Colonic mucosa (tissue), 4 donors: Measurements from ENCODE around the gene SIPA1L3. TPM values are rescaled to one million over a fixed set of nuclear protein-coding genes. Genes with fewer than 3 reads are reported as not detected.

ENCODE experiments used
- DNase-seq: peaks from one replicate; pipeline ENCODE4 v3.0.0-alpha.2; 2020
- H3K27ac ChIP-seq: fragments of 200-600 bp; one replicate; pipeline ENCODE4 v1.8.0; 2021
- H3K27me3 ChIP-seq: fragments of 200-600 bp; one replicate; pipeline ENCODE4 v1.8.0; 2021
- H3K36me3 ChIP-seq: fragments of 200-600 bp; one replicate; pipeline ENCODE4 v1.8.0; 2021
- H3K4me1 ChIP-seq: fragments of 200-600 bp; one replicate; pipeline ENCODE4 v1.8.0; 2021; ENCODE audit warnings: mild to moderate bottlenecking
- H3K4me3 ChIP-seq: fragments of 200-600 bp; one replicate; pipeline ENCODE4 v1.8.0; 2021
- H3K9ac ChIP-seq, 2 donors: one replicate each; pipeline ENCODE4 v1.7.0; 2013; ENCODE audit warnings: control low read depth in 2 of 2, low read depth in 2 of 2, low read length in 2 of 2
- H3K9me3 ChIP-seq: fragments of 200-600 bp; one replicate; pipeline ENCODE4 v1.8.0; 2021
- CTCF ChIP-seq: fragments of 200-600 bp; IDR thresholded peaks from one replicate; pipeline ENCODE4 v1.8.0; 2022; ENCODE audit warnings: antibody characterized with exemption, mild to moderate bottlenecking
- intact Hi-C: fragments of 100-400 bp; cut with DNase I; formaldehyde crosslinking; loops from one replicate; pipeline ENCODE4 v1.14.1; 2022
- total RNA-seq, 2 donors: library from RNA; stranded (reverse); fragmentation: NEBNext Ultra II Directional in 1 of 2; extraction: Animal tissue kit (Norgen Biotek cat#: 25700) in 1 of 2; gene quantifications; one replicate each; pipeline ENCODE4 v1.2.1, GENCODE V29; 2021
- donor health status: healthy.
- donor health status: DM: no; HTN: no; CAD: no.
- donor health status: DM: no; HTN: no; CAD: no.

Gene SIPA1L3
- total RNA-seq, 2 donors from 2014 or later = 98.6 to 113 TPM

DNA sequence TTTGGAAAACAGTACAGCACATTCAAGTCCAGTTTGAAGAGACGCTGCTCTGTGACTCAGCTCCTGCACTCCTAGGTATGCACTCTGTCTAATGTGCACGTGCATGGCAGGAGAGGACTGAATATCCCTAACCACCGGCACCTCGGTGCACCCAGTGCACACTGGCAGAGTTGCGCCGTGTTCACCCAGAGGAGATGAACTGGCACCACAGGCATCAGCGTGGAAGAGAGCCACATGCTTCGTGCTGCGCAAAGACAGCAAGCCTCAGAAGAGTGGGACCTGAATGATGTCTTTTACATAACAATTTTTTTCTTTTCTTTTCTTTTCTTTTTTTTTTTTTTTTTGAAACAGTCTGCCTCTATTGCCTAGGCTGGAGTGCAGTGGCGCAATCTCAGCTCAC is 194.7 kb downstream of the SIPA1L3 start:
- intact Hi-C loops = no loop called here
- no peak for TF ChIP-seq CTCF

GRCh38 chr19:38105574-38105973 is 198.6 kb downstream of the SIPA1L3 start:
- H3K36me3 ChIP-seq = no peaks in the 10 kb centered on the region
- no peak overlapping the region for H3K9ac ChIP-seq
- no peaks in the 10 kb centered on the region for H3K27me3 ChIP-seq
- no peaks in the 10 kb centered on the region for H3K9me3 ChIP-seq
- intact Hi-C loops = no loop called here
- no peak for TF ChIP-seq CTCF
- H3K4me3 ChIP-seq = no peak overlapping the region
- no peaks in the 10 kb centered on the region for H3K4me1 ChIP-seq
- no peak overlapping the region for H3K27ac ChIP-seq
- DNase-seq = no peak

More for the DNA sequence above, 194.7 kb downstream of the SIPA1L3 start:
- Histone ChIP-seq H3K27ac (no peak overlapping the region), H3K9ac (no peak overlapping the region), H3K9me3 (no peaks in the 10 kb centered on the region), H3K4me3 (no peak overlapping the region), H3K27me3 (no peaks in the 10 kb centered on the region), H3K4me1 (no peaks in the 10 kb centered on the region), H3K36me3 (no peaks in the 10 kb centered on the region)
- no peak for DNase-seq

GRCh38 chr19:38107129-38107528 is 200.1 kb downstream of the SIPA1L3 start:
- Histone ChIP-seq H3K4me3 (no peak overlapping the region), H3K27ac (no peak overlapping the region), H3K4me1 (no peaks in the 10 kb centered on the region), H3K9me3 (no peaks in the 10 kb centered on the region), H3K36me3 (peaks cover 4% of the 10 kb centered on the region), H3K9ac (no peak overlapping the region), H3K27me3 (no peaks in the 10 kb centered on the region)
- intact Hi-C loops = no loop called here
- no peak for DNase-seq
- TF ChIP-seq CTCF = no peak

DNA sequence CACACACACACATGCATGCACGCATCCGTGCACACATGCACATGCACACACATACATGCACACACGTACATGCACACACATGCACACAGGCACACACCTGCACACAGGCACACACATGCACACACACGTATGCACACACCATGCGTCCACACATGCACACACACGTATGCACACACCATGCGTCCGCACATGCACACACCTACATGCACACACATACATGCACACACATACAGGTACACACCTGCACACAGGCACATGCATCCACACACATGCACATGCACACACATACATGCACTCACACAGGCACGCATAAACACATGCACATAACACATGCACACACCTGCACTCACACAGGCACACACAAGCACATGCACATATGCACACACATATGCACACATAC is 204.9 kb downstream of the SIPA1L3 start:
- no peak overlapping the region for H3K27ac ChIP-seq
- no peak for DNase-seq
- peaks cover 4% of the 10 kb centered on the region for H3K36me3 ChIP-seq
- no peaks in the 10 kb centered on the region for H3K4me1 ChIP-seq
- no peaks in the 10 kb centered on the region for H3K9me3 ChIP-seq
- H3K4me3 ChIP-seq = no peak overlapping the region
- H3K9ac ChIP-seq = no peak overlapping the region
- H3K27me3 ChIP-seq = no peaks in the 10 kb centered on the region
- intact Hi-C loops = no loop called here
- TF ChIP-seq CTCF = no peak

- intact Hi-C loops = no loop called here
- no peak for TF ChIP-seq CTCF
- H3K36me3 ChIP-seq = peaks cover 4% of the 10 kb centered on the region
These were observed 207.6 kb downstream of the SIPA1L3 start for GRCh38 chr19:38114651-38115050.

More at GRCh38 chr19:38114651-38115050, 207.6 kb downstream of the SIPA1L3 start:
- no peaks in the 10 kb centered on the region for H3K4me1 ChIP-seq
- H3K27me3 ChIP-seq = no peaks in the 10 kb centered on the region
- H3K9ac ChIP-seq = no peak overlapping the region
- no peak for DNase-seq
- H3K9me3 ChIP-seq = no peaks in the 10 kb centered on the region
- no peak overlapping the region for H3K27ac ChIP-seq
- no peak overlapping the region for H3K4me3 ChIP-seq
